OCI-LY7 (cell line): ENCODE results near the gene KRT3. TPM values are rescaled to one million over a fixed set of nuclear protein-coding genes. Genes with fewer than 3 reads are reported as not detected.

Source experiments
- BruUV-seq: library from RNA; stranded (reverse); fragments of 400-500 nt; replicated peaks from 2 replicates; lab custom pipeline; 2021; lab: Mats Ljungman, UMichigan
- CTCF ChIA-PET: fragments of 300-600 bp; sonication (Branson Sonifier 250); formaldehyde crosslinking; loops from one replicate; lab custom pipeline; 2022; ENCODE audit warnings: antibody characterized with exemption; ENCODE audit not compliant: unreplicated experiment; lab: Charles Lee
- POLR2A ChIA-PET: fragments of 300-600 bp; sonication (Branson Sonifier 250); formaldehyde crosslinking; loops from one replicate; lab custom pipeline; 2022; ENCODE audit warnings: antibody characterized with exemption; lab: Charles Lee
- DNase-seq: peaks from one replicate; pipeline ENCODE4 v3.0.0-alpha.2; 2015; ENCODE audit warnings: low spot score
- H2AFZ ChIP-seq: fragments of 200-600 bp; sonication (generic), shearing (Covaris generic); 2 replicates; pipeline ENCODE4 v1.6.1; 2014; ENCODE audit warnings: mild to moderate bottlenecking, antibody characterized with exemption, low read length, moderate library complexity
- H3K27ac ChIP-seq: fragments of 200-600 bp; sonication (generic); 2 replicates; pipeline ENCODE4 v1.5.1; 2014; ENCODE audit warnings: mixed run types, low read depth, mild to moderate bottlenecking, moderate library complexity, low read length, inconsistent platforms; ENCODE audit not compliant: poor library complexity, severe bottlenecking
- H3K36me3 ChIP-seq: fragments of 200-600 bp; sonication (generic); 2 replicates; pipeline ENCODE4 v1.6.1; 2014; ENCODE audit warnings: mild to moderate bottlenecking, antibody characterized with exemption, low read length, moderate library complexity, mixed read lengths; ENCODE audit not compliant: insufficient read depth
- H3K4me1 ChIP-seq: fragments of 200-600 bp; sonication (generic); 2 replicates; pipeline ENCODE4 v1.5.1; 2014; ENCODE audit warnings: mild to moderate bottlenecking, low read length; ENCODE audit not compliant: insufficient read depth, poor library complexity, severe bottlenecking
- H3K4me2 ChIP-seq: fragments of 200-600 bp; sonication (generic); 2 replicates; pipeline ENCODE4 v1.6.1; 2014; ENCODE audit warnings: mild to moderate bottlenecking, low read length
- H3K4me3 ChIP-seq: fragments of 200-600 bp; sonication (generic); 2 replicates; pipeline ENCODE4 v1.5.1; 2014; ENCODE audit warnings: mild to moderate bottlenecking, low read depth, low read length; ENCODE audit not compliant: poor library complexity, severe bottlenecking
- H3K79me2 ChIP-seq: fragments of 200-600 bp; sonication (generic); 2 replicates; pipeline ENCODE4 v1.6.1; 2016; ENCODE audit warnings: low read depth, mild to moderate bottlenecking, low read length, moderate library complexity, mixed read lengths; ENCODE audit not compliant: insufficient read depth
- H3K9me2 ChIP-seq: fragments of 200-600 bp; sonication (generic); 2 replicates; pipeline ENCODE4 v1.6.1; 2016; ENCODE audit warnings: mild to moderate bottlenecking, low read length, mixed read lengths; ENCODE audit not compliant: insufficient read depth
- H3K9me3 ChIP-seq: fragments of 200-600 bp; sonication (generic); 2 replicates; pipeline ENCODE4 v1.6.1; 2014; ENCODE audit warnings: mild to moderate bottlenecking, mixed run types, low read length, mixed read lengths
- H4K20me1 ChIP-seq: fragments of 200-600 bp; sonication (generic); 2 replicates; pipeline ENCODE4 v1.6.1; 2014; ENCODE audit warnings: mild to moderate bottlenecking, antibody characterized with exemption, low read length, moderate library complexity, mixed read lengths; ENCODE audit not compliant: insufficient read depth
- CTCF ChIP-seq: fragments of 200-600 bp; sonication (generic); conservative IDR thresholded peaks from 2 replicates; pipeline ENCODE4 v1.5.1; 2014; ENCODE audit warnings: mild to moderate bottlenecking, antibody characterized with exemption, low read length, moderate library complexity, mixed read lengths
- EZH2phosphoT487 ChIP-seq: fragments of 200-600 bp; sonication (generic); IDR thresholded peaks from 2 replicates; pipeline ENCODE4 v1.6.1; 2018; ENCODE audit warnings: low read depth, borderline replicate concordance, mild to moderate bottlenecking, mixed run types, antibody characterized with exemption, low read length, moderate library complexity, mixed read lengths
- intact Hi-C: fragments of 100-400 bp; cut with micrococcal nuclease; formaldehyde crosslinking; loops from one replicate; pipeline ENCODE4 v1.10.0; 2022; ENCODE audit not compliant: unreplicated experiment
- total RNA-seq, 2 experiments: library from RNA; depleted of rRNA in 1 of 2; stranded (reverse); fragments of >200 nt in 1 of 2; shearing (Covaris generic) in 1 of 2; gene quantifications; 2 replicates each; pipeline ENCODE4 v1.2.3, GENCODE V29; 2014 to 2022

The KRT3 gene
- total RNA-seq, 2 experiments from 2014 or later, result not detected

- CTCF ChIA-PET, result no interaction called here
- no TSS peak for BruUV-seq
Observed at GRCh38 chr12:52805739-52806138, 9.8 kb upstream of the KRT3 start.

DNA sequence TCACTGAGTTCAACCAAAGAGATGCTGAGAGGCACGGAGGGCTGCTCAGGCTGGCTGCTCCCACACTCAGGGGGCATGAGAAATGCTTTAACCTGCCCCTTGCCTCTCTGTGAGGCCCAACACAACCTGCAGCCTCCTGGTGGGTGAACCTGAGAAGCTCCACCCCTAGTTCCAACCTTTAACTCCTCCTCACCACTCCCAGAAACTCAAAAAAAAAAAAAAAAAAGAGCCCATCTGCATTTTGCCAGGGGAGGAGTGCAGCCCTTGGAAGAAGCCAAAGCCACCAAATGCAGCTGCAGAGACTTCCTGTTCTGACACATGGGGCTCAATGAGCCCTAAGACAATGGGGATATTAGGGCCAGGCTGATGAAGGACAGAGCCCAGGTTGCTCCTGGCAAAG lies 9.1 kb upstream of the KRT3 start:
- intact Hi-C loops, result no loop called here
- H3K9me2 ChIP-seq, result no peaks in the 10 kb centered on the region
- no TSS peak for BruUV-seq
- no peak overlapping the region for H2AFZ ChIP-seq
- DNase-seq, result no peak
- no peak overlapping the region for H3K4me3 ChIP-seq
- H3K4me2 ChIP-seq, result no peak overlapping the region
- CTCF ChIA-PET, result no interaction called here
- H3K9me3 ChIP-seq, result no peaks in the 10 kb centered on the region
- H3K27ac ChIP-seq, result no peak overlapping the region
- no peaks in the 10 kb centered on the region for H3K4me1 ChIP-seq
- TF ChIP-seq CTCF, result no peak
- TF ChIP-seq EZH2phosphoT487, result no peak
- H3K79me2 ChIP-seq, result no peaks in the 10 kb centered on the region
- no peaks in the 10 kb centered on the region for H4K20me1 ChIP-seq
- H3K36me3 ChIP-seq, result no peaks in the 10 kb centered on the region
- POLR2A ChIA-PET, result no interaction called here

More at GRCh38 chr12:52805739-52806138, 9.8 kb upstream of the KRT3 start:
- no peaks in the 10 kb centered on the region for H3K9me3 ChIP-seq
- no peaks in the 10 kb centered on the region for H3K9me2 ChIP-seq
- no peaks in the 10 kb centered on the region for H3K79me2 ChIP-seq
- no peak overlapping the region for H3K27ac ChIP-seq
- DNase-seq, result no peak
- no peak for TF ChIP-seq CTCF
- no peak for TF ChIP-seq EZH2phosphoT487
- H3K4me3 ChIP-seq, result no peak overlapping the region
- intact Hi-C loops, result no loop called here
- no peaks in the 10 kb centered on the region for H4K20me1 ChIP-seq
- POLR2A ChIA-PET, result no interaction called here
- no peaks in the 10 kb centered on the region for H3K4me1 ChIP-seq
- H3K36me3 ChIP-seq, result no peaks in the 10 kb centered on the region
- H2AFZ ChIP-seq, result no peak overlapping the region
- no peak overlapping the region for H3K4me2 ChIP-seq

GRCh38 chr12:52802442-52802841 lies 6.5 kb upstream of the KRT3 start:
- Histone ChIP-seq H3K36me3 (no peaks in the 10 kb centered on the region), H3K9me2 (no peaks in the 10 kb centered on the region), H3K27ac (no peak overlapping the region), H4K20me1 (no peaks in the 10 kb centered on the region), H3K9me3 (no peaks in the 10 kb centered on the region), H3K4me2 (no peak overlapping the region), H3K4me3 (no peak overlapping the region), H2AFZ (no peak overlapping the region), H3K79me2 (no peaks in the 10 kb centered on the region), H3K4me1 (no peaks in the 10 kb centered on the region)
- TF ChIP-seq EZH2phosphoT487, result no peak
- TF ChIP-seq CTCF, result no peak
- no peak for DNase-seq
- BruUV-seq, result no TSS peak
- intact Hi-C loops, result no loop called here
- ChIA-PET POLR2A (interaction anchor here (1.0 kb wide), 1 partner anchor 37 kb away, joined by 3 read pairs; no protein-coding TSS in a partner anchor), CTCF (no interaction called here)
